Fibroblast of upper back skin (primary cell): ENCODE results near the gene BCAS3.

ENCODE experiments used
- DNase-seq: peaks from one replicate; pipeline ENCODE4 v3.0.0-alpha.2; 2013

Gene BCAS3

GRCh38 chr17:61394630-61395408 is 717.2 kb downstream of the BCAS3 start:
- DNase-seq, result no peak

GRCh38 chr17:61395409-61395982 is 717.8 kb downstream of the BCAS3 start:
- DNase-seq, result no peak

GRCh38 chr17:61395983-61396585 is 718.4 kb downstream of the BCAS3 start:
- no peak for DNase-seq

GRCh38 chr17:61396586-61397085 is 719.0 kb downstream of the BCAS3 start:
- no peak for DNase-seq

DNA sequence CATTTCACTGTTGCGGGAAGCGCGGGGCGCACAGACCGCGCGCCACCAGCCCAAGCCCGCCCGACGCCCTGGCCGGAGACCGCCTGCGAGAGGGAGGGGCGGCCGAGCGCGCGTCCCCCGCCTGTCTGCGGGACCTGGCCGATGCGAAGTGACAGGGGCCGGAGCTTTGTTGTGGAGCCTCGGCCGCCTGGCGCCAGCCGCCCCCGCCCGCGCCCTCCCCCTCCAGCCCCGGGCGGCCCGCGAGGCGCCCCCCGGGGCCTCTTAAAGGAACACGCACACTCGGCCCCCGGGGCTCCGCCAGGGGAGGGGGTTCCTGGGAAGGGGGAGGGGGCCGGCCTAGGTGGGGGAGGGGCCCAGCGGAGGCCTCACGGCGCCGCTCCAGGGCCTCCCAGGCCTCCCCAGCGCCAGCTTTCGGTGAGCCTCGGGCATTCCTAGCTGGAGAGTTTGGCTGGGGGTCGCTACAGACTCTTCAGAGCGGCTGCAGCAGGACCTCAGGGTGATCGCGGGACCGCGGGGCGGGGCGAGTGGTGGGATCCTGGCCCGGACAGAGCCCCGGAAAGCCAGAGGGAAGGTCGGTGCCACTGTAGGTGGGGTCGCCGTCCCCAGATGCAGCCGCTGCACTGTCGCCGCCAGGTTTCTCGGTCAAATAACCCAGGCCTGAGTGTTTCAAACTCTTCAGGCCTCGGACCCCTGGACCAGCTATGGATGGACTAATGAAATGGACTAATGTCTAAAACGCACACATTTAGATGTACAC is 719.6 kb downstream of the BCAS3 start:
- no peak for DNase-seq

GRCh38 chr17:61398721-61399130 is 721.1 kb downstream of the BCAS3 start:
- no peak for DNase-seq

GRCh38 chr17:61399131-61400065 is 721.7 kb downstream of the BCAS3 start, which contains the start of gene TBX2:
Gene TBX2, plus strand, starts transcription at chr17:61399843. Its CDS starts 334 bp downstream, at chr17:61400177.
- peak; percentile 65 for DNase-seq

DNA sequence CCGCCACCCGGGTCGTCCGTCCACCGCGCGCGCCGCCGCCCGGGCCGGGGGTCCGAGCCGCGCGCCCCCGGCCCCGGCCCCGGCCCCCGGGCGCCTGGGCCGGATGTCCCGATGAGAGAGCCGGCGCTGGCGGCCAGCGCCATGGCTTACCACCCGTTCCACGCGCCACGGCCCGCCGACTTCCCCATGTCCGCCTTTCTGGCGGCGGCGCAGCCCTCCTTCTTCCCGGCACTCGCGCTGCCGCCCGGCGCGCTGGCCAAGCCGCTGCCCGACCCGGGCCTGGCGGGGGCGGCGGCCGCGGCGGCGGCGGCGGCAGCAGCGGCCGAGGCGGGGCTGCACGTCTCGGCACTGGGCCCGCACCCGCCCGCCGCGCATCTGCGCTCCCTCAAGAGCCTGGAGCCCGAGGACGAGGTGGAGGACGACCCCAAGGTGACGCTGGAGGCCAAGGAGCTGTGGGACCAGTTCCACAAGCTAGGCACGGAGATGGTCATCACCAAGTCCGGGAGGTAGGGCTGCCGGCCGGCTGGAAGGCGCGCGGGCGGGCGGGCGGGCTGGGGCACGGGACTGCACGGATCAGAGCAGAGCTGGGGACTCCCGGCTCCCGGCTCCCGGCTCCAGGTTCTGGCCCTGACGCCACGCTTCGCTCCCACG is 722.5 kb downstream of the BCAS3 start:
- DNase-seq, result no peak

- no peak for DNase-seq
Observed at GRCh38 chr17:61400717-61401388, 723.2 kb downstream of the BCAS3 start.

DNA sequence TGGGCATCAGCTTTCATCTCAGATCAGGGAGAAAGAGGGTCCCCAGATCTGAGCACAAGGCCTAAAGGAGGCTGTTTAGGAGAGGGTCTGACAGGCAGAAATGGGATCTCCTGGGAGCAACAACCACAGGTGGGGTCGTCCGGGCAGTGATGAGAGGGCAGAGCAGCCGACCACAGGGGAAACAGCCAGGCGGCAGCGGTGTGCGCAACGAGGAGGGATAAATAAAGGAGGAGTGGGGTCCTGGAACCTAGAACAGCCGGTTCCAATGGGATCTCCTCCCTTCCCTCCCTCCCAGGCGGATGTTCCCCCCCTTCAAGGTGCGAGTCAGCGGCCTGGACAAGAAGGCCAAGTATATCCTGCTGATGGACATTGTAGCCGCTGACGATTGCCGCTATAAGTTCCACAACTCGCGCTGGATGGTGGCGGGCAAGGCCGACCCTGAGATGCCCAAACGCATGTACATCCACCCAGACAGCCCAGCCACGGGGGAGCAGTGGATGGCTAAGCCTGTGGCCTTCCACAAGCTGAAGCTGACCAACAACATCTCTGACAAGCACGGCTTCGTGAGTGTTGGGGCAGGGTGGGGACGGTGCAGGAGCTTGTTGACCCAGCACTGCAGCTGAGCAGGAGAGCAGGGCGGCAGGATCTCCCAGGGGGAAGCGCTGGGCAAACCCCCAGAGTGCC is 723.9 kb downstream of the BCAS3 start:
- no peak for DNase-seq

GRCh38 chr17:61402073-61402541 is 724.5 kb downstream of the BCAS3 start:
- no peak for DNase-seq

DNA sequence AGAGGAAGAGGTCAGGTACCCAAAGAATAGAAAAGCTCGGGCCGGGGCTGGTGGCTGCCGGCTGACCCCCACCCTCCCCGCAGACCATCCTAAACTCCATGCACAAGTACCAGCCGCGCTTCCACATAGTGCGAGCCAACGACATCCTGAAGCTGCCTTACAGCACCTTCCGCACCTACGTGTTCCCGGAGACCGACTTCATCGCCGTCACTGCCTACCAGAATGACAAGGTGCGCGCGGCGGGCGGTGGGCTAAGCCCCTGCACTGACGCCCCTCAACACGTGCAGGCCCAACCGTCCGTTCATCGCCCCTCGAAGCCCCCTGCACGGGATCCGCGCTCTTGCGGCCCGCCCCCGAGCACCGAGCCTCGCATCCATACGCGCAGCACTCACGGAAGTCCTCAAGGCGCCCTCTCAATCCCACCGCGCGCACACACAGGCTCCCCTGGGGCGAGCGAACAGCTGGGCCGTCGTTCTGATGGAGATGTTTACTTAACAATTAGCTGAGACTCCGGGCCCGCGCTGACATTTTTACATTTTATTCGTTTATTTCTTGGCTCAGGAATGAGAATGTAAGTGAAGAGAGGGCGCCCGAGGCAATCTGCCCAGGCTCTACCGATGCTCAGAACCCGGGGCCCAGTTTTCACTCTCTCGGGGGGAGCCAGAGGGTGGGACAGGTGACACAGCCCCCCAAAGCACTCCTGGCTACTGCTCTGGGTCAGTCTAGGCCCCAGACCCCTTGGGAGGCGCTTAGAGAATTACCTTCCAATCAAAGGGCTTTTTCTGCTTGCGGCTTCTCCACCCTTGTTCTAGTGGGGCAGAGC is 725.5 kb downstream of the BCAS3 start:
- no peak for DNase-seq

GRCh38 chr17:61403801-61404662 is 726.4 kb downstream of the BCAS3 start:
- no peak for DNase-seq

DNA sequence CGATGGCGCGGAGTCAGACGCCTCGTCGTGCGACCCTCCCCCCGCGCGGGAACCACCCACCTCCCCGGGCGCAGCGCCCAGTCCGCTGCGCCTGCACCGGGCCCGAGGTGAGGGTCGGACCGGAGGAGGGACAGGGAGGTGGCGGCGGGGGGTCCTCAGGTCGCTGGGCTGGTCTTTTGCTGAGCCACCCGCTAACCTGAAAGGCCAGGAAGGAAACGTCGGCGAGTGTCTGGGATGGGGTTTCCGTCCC is 726.9 kb downstream of the BCAS3 start:
- DNase-seq, result no peak

GRCh38 chr17:61404913-61405685 is 727.4 kb downstream of the BCAS3 start:
- DNase-seq, result no peak

GRCh38 chr17:61405686-61406536 is 728.3 kb downstream of the BCAS3 start:
- no peak for DNase-seq

DNA sequence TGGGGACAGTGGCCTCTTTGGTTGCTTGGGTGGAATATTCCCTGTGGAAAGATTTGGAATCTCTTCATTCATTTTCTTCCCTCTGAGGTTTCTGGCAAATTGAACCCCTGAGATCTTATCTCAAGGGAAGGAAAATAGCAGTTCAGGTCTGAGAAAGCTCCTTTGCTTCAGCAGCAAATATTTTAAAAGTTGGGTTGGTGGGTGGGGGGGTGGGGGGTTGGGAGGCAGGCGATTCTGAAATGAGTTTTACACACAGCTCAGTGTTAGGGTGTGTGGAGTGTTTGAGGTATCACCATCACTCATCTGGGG is 728.8 kb downstream of the BCAS3 start:
- no peak for DNase-seq
